ENCODE results near the gene KRT40. TPM values are rescaled to one million over a fixed set of nuclear protein-coding genes. Genes with fewer than 3 reads are reported as not detected.

KRT40 gene
- total RNA-seq, 3 donors from 2014 or later: 0.22 TPM; not detected in 2

DNA sequence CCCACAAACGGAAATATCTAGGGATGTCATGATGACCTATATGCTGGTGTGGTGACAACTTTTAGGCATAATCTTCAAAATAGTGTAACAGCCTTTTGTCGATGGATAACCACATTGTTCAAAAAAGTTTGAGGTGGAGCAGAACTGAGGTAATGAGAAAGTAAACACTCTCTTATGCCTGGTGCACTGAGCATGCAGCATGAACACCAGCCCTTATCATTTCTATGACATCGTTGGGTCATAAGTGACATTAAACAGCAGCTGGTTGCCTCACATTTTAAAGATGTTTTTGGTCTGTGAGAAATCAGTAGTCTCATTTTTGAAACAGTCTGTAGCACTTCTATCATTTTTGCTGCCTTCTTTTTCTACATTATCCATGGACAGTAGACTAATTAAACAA lies 48.5 kb downstream of the KRT40 start:
- no peaks in the 10 kb centered on the region for H3K4me1 ChIP-seq (ENCODE audit: low read depth)
- DNase-seq: no peak
- ATAC-seq: no peak
- TF ChIP-seq, protein P1, sequence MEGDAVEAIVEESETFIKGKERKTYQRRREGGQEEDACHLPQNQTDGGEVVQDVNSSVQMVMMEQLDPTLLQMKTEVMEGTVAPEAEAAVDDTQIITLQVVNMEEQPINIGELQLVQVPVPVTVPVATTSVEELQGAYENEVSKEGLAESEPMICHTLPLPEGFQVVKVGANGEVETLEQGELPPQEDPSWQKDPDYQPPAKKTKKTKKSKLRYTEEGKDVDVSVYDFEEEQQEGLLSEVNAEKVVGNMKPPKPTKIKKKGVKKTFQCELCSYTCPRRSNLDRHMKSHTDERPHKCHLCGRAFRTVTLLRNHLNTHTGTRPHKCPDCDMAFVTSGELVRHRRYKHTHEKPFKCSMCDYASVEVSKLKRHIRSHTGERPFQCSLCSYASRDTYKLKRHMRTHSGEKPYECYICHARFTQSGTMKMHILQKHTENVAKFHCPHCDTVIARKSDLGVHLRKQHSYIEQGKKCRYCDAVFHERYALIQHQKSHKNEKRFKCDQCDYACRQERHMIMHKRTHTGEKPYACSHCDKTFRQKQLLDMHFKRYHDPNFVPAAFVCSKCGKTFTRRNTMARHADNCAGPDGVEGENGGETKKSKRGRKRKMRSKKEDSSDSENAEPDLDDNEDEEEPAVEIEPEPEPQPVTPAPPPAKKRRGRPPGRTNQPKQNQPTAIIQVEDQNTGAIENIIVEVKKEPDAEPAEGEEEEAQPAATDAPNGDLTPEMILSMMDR (IDR thresholded peaks at IDR 0.05): no peak
- H3K36me3 ChIP-seq (ENCODE audit: low read depth): no peaks in the 10 kb centered on the region
- no peaks in the 10 kb centered on the region for H3K9me3 ChIP-seq
- intact Hi-C loops (cut with DNase I, micrococcal nuclease): no loop called here
- no peak overlapping the region for H3K4me3 ChIP-seq

DNA sequence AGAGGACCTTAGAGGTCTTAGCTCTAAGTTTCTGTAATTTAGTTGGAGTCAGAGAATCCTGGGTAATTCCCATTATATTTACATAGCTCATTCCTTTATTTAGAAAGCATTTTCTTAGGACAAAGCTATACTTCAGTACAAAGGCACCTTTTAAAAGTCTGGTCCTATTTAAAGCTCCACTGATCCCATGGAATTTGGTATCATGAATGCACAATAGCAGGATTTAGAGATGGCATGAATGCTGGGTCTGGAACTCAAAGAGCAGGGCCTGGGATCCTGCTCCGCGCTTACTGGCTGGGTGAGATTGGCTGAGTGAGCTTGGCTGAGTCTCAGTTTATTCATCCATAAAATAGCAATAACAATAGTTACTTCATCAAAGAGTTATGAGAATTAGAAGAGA lies 51.5 kb downstream of the KRT40 start:
- Histone ChIP-seq H3K36me3 (ENCODE audit: low read depth) (no peaks in the 10 kb centered on the region), H3K9me3 (no peaks in the 10 kb centered on the region), H3K4me3 (no peak overlapping the region), H3K4me1 (ENCODE audit: low read depth) (no peaks in the 10 kb centered on the region)
- intact Hi-C loops (cut with DNase I, micrococcal nuclease): no loop called here
- TF ChIP-seq, protein P1 (IDR thresholded peaks at IDR 0.05): no peak
- DNase-seq: no peak
- no peak for ATAC-seq

DNA sequence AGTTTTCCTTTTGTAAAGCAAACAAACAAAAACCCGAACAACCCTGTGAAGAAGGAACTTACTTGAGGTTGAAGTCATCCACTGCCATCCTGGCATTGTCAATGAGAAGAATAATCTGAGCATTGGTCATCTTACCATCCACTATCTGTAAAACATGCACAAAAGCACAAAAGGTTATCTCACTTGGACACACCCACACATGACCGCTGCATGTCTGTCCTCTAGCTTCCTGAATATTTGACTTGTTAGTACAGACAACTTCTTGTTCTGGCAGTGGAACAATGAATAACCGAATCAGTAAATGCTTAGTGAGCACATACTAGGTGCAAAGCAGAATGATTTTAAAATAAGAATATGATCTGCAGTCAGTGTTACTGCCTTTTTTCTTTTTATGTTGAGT lies 52.8 kb downstream of the KRT40 start:
- ATAC-seq: no peak
- intact Hi-C loops (cut with DNase I, micrococcal nuclease): no loop called here

More for the DNA sequence above, 52.8 kb downstream of the KRT40 start:
- no peak for DNase-seq
- TF ChIP-seq, protein P1 (IDR thresholded peaks at IDR 0.05): no peak
- Histone ChIP-seq H3K4me3 (no peak overlapping the region), H3K36me3 (ENCODE audit: low read depth) (no peaks in the 10 kb centered on the region), H3K4me1 (ENCODE audit: low read depth) (no peaks in the 10 kb centered on the region), H3K9me3 (no peaks in the 10 kb centered on the region)

Other genes with a start within 250 kb of the KRT40 start
- gene KRT25, start 229.0 kb downstream of the KRT40 start, total RNA-seq: not detected
- gene KRT26, start 212.1 kb downstream of the KRT40 start, total RNA-seq: not detected
- not detected for gene KRT27, start 201.8 kb downstream of the KRT40 start, total RNA-seq
- gene KRT28, start 184.4 kb downstream of the KRT40 start, total RNA-seq: not detected
- 10 to 100 TPM; 24.5 to 33.1 (median 26.4) TPM for gene KRT10, start 161.7 kb downstream of the KRT40 start, total RNA-seq
- gene KRT12, start 117.1 kb downstream of the KRT40 start, total RNA-seq: 1 to 10 TPM in 2 of 3 donors, under 1 TPM in 1; 0.80 to 6.0 (median 2.5) TPM
- gene KRT20, start 99.1 kb downstream of the KRT40 start, total RNA-seq: 1,000 to 10,000 TPM in 2 of 3 donors, 100 to 1,000 TPM in 1; 553 to 1,810 (median 1,312) TPM
- gene KRT23, start 46.7 kb downstream of the KRT40 start, total RNA-seq: under 1 TPM in 1 of 3 donors, not detected in 2; 0.53 TPM
- under 1 TPM in 1 of 3 donors, not detected in 2; 0.52 TPM for gene KRT39, start 17.4 kb downstream of the KRT40 start, total RNA-seq
- gene KRTAP3-3, start 9.8 kb upstream of the KRT40 start, total RNA-seq: not detected
- gene KRTAP3-2, start 15.6 kb upstream of the KRT40 start, total RNA-seq: not detected
- gene KRTAP3-1, start 24.8 kb upstream of the KRT40 start, total RNA-seq: not detected
- not detected for gene KRTAP1-5, start 42.9 kb upstream of the KRT40 start, total RNA-seq
- gene KRTAP1-4, start 45.9 kb upstream of the KRT40 start, total RNA-seq: not detected
- gene KRTAP1-3, start 50.5 kb upstream of the KRT40 start, total RNA-seq: not detected
- gene KRTAP1-1, start 57.1 kb upstream of the KRT40 start, total RNA-seq: not detected
- gene KRTAP2-1, start 63.0 kb upstream of the KRT40 start, total RNA-seq: not detected
- not detected for gene KRTAP2-2, start 70.9 kb upstream of the KRT40 start, total RNA-seq
- not detected for gene KRTAP2-3, start 75.8 kb upstream of the KRT40 start, total RNA-seq
- not detected for gene KRTAP2-4, start 81.6 kb upstream of the KRT40 start, total RNA-seq
- gene KRTAP4-7, start 99.8 kb upstream of the KRT40 start, total RNA-seq: not detected
- not detected for gene KRTAP4-8, start 113.8 kb upstream of the KRT40 start, total RNA-seq
- gene KRTAP4-16, start 117.9 kb upstream of the KRT40 start, total RNA-seq: not detected
- gene KRTAP4-9, start 121.1 kb upstream of the KRT40 start, total RNA-seq: not detected
- not detected for gene KRTAP4-11, start 134.0 kb upstream of the KRT40 start, total RNA-seq
- gene KRTAP4-12, start 139.9 kb upstream of the KRT40 start, total RNA-seq: not detected
- not detected for gene KRTAP4-6, start 156.2 kb upstream of the KRT40 start, total RNA-seq
- not detected for gene KRTAP4-5, start 165.5 kb upstream of the KRT40 start, total RNA-seq
- not detected for gene KRTAP4-4, start 176.4 kb upstream of the KRT40 start, total RNA-seq
- gene KRTAP4-3, start 183.9 kb upstream of the KRT40 start, total RNA-seq: not detected
- gene KRTAP4-2, start 193.9 kb upstream of the KRT40 start, total RNA-seq: not detected
- under 1 TPM in 1 of 3 donors, not detected in 2; 0.84 TPM for gene KRTAP4-1, start 200.6 kb upstream of the KRT40 start, total RNA-seq
- not detected for gene KRTAP9-1, start 205.6 kb upstream of the KRT40 start, total RNA-seq
- gene KRTAP9-2, start 242.3 kb upstream of the KRT40 start, total RNA-seq: not detected
- gene KRTAP9-3, start 248.1 kb upstream of the KRT40 start, total RNA-seq: not detected

All from mucosa of descending colon (tissue), 3 donors.